Measurements from ENCODE around the gene ARL13A.
"Not testable (repeated sequence)": the region's sequence is repeated elsewhere in the genome, so short reads cannot be mapped to it uniquely, and the experiment has no call there.

The ARL13A gene

DNA sequence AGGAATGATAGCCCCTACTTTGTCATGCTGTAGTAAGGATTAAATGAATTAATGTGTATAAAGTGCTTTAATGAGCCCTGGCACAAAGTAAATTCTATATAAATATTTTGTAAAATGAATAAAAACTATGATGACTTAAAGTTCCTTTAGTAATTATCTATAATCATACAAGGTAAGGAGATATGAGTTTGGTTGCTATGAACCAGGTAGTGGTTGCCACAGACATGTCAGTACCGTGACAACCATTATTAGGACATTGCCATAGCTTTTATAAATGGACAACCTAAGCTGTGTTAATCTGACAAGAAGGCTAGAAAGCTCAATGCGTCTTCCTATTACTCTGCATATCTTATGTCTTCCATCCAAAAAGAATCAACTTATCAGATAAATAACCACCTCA is at the start of gene ARL13A:
ARL13A (plus strand) TSS at position 301 of the 400 bp plus-strand sequence. CDS start 3,982 bp downstream, outside the sequence.
- DNase-seq (ENCODE audit: low spot score): no peak

- DNase-seq (ENCODE audit: low spot score): no peak
Observed at GRCh38 chrX:100924375-100924774, 45.1 kb upstream of the ARL13A start.

GRCh38 chrX:100926453-100926852 is 43.1 kb upstream of the ARL13A start:
- DNase-seq (ENCODE audit: low spot score): no peak

DNA sequence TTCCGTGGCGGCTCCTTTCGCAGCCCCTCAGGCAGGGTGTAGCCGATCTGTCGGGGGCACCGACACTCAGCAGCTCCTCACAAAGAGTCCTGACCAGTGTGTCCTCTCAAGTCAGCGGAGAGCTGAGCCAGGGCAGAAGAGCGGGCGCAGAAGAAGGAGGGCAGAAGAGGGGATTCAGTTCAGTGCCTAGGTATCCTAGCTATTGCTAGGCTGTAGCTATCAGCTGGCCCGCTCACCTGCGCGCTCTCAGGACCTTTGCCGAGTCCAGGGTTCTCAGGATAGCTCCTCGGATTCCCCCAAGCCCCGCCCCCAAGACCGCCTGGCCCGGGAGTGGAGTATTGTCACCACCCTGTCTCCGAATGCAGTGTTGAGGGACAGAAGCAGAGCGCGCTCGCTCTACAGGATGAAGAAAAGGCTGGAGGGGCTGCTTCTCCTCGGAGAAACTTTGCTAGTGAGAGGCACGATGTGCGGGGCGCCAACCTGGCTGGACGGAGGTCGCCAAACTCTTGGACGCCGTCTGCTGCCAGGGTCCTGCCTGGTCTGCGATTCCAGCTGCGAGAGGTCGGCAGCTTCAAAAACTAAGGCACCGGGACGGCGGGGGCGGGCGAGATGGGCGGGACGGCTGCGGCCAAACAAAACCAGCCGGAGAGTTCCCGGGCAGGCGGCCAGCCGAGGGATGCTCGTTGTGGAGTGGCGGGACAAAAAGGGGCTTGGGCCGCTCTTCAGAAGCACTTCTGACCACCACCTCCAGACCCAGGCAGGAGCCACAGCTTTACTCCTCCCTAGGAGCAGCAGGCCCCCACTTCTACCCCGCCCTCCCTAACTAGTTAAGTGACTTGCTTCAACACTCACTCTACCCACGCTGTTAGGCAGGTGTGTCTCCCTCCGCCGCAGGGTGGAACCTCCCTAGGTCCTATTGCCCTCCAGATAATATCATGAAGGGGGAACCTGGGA is 40.6 kb upstream of the ARL13A start, which contains the start of gene XKRX:
XKRX (minus strand) TSS at position 258 of the 954 bp plus-strand sequence. CDS start 613 bp downstream, outside the sequence.
- no peak for DNase-seq (ENCODE audit: low spot score)

GRCh38 chrX:100931218-100931924 is 38.1 kb upstream of the ARL13A start:
- DNase-seq (ENCODE audit: low spot score): no peak

- DNase-seq (ENCODE audit: low spot score): no peak
Observed at GRCh38 chrX:100931925-100932285, 37.6 kb upstream of the ARL13A start.

DNA sequence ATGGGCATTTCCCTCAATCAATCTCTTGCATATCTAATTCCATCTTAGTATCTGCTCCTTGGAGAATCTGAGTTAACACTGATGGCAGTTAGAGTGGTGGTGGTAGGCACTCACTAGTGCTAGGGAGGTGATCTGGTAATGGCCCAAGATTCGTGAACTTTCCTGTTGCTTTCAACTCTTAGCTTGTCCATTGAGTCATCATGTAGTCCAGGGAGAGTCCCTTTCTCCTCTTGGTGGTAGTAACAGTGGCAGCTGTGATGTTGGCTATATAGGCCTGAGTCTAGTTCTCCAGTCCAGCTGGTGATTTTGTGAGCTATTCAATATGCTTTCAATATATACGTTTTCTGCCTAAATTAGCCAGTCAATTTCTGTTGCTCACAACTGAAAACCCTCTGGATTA is 33.7 kb upstream of the ARL13A start:
- no peak for DNase-seq (ENCODE audit: low spot score)

GRCh38 chrX:100939333-100939732 is 30.2 kb upstream of the ARL13A start:
- DNase-seq (ENCODE audit: low spot score): no peak

GRCh38 chrX:100944601-100945000 is 24.9 kb upstream of the ARL13A start:
- no peak for DNase-seq (ENCODE audit: low spot score)

DNA sequence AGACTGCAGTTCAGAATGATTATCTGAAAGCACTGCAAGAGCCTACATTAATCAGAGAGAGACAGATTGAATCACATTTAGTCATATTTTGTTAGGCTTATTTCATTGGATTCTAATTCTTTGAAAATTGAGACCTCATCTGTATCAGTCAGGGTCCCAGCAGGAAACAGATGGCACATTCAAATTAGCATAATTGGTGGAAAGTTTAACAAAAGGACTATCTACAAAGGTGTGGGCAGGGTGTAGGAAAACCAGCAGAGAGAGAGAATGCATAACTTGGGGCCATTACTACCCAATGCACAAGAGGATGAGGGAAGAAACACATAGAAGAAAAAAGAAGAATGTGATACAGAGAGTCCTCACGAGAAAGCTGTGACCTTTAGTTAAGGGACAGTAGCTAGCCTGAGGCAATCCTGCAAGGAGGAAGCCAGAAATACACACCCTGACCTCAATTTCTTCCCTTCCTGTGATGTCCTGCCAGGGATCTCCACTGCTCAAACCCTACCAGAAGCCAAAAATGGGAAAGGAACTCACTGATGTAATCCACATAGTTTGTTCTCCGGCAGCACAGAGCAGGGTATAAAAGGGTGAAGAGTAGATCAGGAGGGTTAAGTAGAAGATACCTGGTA is 23.1 kb upstream of the ARL13A start:
- DNase-seq (ENCODE audit: low spot score): peak; percentile 3

- DNase-seq (ENCODE audit: low spot score): no peak
Observed at GRCh38 chrX:100948557-100948956, 21.0 kb upstream of the ARL13A start.

- DNase-seq (ENCODE audit: low spot score): no peak
Observed at GRCh38 chrX:100962811-100963210, 6.7 kb upstream of the ARL13A start.

DNA sequence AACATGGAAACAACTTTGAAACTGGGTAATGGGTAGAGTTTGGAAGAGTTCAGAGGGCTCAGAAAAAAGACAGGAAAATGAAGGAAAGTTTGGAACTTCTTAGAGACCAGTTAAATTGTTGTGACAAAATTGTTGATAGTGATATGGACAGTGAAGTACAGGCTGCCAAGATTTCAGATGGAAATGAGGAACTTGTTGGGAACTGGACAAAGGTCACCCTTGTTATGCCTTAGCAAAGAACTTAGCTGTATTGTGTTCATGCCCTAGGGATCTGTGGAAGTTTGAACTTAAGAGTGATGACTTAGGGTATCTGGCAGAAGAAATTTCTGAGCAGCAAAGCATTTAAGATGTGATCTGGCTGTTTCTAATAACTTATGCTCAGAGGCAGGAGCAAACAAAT is 5.1 kb upstream of the ARL13A start:
- no peak for DNase-seq (ENCODE audit: low spot score)

DNA sequence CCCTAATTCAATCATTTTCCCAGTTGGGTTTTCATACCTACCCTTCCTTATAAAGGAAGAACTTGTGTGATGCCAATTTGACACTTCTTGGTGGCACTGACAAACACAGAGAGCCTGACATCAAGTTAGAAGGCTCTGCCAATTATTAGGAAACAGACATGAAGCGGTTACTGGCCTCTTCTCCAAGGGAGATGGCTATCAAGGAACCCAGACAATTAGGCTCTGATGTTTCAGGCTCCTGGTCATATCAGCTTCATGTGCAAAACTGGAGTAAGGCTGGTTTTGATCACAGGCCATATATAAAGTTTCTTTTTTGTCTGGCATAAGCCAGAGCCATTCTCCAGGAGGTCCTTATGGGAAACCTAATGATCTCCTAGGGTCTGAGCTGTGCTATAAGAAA is 428 bp downstream of the ARL13A start:
- no peak for DNase-seq (ENCODE audit: low spot score)

- no peak for DNase-seq (ENCODE audit: low spot score)
Observed at GRCh38 chrX:100973411-100973810, 3.9 kb downstream of the ARL13A start.

GRCh38 chrX:100975212-100975611 is 5.7 kb downstream of the ARL13A start:
- no peak for DNase-seq (ENCODE audit: low spot score)

DNA sequence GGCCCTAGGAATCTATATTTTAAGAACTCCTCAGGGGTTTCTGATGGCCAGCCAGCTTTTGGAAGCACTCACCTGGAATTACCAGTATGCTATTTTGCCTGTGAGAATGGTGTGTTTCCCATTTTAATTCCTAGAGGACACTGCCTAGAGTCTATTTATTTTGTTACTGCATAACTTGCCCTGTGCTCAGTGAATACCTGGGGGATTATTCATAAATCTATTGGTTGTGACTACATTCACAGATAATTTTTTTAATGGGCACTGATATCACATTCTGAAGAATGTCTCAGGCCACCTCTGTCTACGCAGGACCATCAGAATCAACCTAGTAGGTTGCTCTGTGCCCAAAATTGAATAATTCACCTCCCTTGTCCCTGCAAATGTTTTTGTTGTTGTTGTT is 6.7 kb downstream of the ARL13A start:
- no peak for DNase-seq (ENCODE audit: low spot score)

DNA sequence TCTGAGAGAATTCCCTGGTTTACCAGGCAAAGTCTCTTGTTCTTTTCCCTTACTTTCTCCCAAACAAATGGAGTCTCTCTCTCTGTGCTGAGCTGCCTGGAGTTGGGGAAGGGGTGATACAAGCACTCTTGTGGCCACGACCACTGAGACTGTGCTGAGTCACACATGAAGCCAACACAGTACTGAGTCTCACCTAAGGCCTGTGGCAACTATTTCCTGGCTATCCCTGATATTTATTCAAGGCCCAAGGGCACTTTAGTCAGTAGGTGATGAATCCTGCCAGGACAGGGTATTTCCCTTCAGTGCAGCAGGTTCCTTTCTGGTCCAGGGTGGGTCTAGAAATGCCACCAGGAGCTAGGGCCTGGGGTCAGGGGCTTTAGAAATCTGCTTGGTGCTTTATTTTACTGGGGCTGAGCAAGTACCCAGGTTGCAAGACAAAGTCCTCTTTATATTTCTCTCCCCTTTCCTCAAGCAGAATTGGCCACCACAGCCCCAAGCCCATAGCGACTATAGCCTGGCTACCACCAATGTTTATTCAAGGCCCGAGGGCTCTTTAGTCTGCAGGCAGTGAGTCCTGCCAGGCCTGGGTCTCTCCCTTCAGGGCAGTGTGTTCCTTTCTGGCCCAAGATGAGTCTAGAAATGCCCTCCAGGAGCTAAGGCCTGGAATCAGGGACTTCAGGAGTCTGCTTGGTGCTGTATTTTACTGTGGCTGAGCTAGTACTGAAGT is 10.5 kb downstream of the ARL13A start:
- no peak for DNase-seq (ENCODE audit: low spot score)

GRCh38 chrX:100980608-100981497 is 11.3 kb downstream of the ARL13A start:
- no peak for DNase-seq (ENCODE audit: low spot score)

- not testable (repeated sequence) for DNase-seq (ENCODE audit: low spot score)
Observed at GRCh38 chrX:100981498-100981845, 12.0 kb downstream of the ARL13A start.

- no peak for DNase-seq (ENCODE audit: low spot score)
Observed at GRCh38 chrX:100984818-100985217, 15.3 kb downstream of the ARL13A start.

Measured in cerebellar cortex (tissue), 1 donor.